AG09319 (cell line): Measurements from ENCODE around the gene TUBA8.

Source experiments
- DNase-seq: peaks from one replicate; pipeline ENCODE4 v3.0.0-alpha.2; 2010; ENCODE audit warnings: low read depth; ENCODE audit errors: extremely low read depth
- TF ChIP-seq, protein P1 (sequence below): IDR thresholded peaks from 2 replicates; pipeline ENCODE4 v1.5.1; 2011; ENCODE audit warnings: low read depth, mild to moderate bottlenecking, inconsistent platforms, low read length, moderate library complexity

TUBA8 gene

DNA sequence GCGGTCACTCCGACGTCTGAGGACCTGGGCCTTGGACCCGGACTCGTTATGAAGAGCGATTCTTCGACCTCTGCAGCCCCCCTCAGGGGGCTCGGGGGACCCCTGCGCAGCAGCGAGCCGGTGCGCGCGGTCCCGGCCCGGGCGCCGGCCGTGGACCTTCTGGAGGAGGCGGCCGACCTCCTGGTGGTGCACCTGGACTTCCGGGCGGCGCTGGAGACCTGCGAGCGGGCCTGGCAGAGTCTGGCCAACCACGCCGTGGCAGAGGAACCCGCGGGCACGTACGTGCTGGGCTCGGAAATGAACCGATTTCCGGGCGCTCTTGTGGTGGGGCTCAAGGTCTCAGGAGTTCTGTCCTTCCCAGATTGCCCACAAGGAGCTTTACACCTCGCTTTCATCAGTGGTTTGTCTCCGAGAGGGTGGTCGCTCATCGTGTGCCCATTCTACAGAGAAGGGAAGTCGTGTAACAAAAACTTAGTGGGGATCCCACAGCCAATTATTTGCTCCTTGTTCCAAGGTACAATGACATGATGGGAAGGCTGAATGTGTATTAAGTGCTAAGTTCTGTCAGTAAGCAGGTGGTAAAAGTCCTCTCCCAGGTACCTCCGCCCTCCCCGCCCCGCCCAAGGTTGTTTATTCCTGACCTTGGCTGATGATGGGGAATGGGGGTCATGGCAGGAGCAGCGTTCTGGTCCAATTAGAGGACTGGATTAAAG is 32.1 kb upstream of the TUBA8 start:
- DNase-seq = no peak
- TF ChIP-seq, protein P1, sequence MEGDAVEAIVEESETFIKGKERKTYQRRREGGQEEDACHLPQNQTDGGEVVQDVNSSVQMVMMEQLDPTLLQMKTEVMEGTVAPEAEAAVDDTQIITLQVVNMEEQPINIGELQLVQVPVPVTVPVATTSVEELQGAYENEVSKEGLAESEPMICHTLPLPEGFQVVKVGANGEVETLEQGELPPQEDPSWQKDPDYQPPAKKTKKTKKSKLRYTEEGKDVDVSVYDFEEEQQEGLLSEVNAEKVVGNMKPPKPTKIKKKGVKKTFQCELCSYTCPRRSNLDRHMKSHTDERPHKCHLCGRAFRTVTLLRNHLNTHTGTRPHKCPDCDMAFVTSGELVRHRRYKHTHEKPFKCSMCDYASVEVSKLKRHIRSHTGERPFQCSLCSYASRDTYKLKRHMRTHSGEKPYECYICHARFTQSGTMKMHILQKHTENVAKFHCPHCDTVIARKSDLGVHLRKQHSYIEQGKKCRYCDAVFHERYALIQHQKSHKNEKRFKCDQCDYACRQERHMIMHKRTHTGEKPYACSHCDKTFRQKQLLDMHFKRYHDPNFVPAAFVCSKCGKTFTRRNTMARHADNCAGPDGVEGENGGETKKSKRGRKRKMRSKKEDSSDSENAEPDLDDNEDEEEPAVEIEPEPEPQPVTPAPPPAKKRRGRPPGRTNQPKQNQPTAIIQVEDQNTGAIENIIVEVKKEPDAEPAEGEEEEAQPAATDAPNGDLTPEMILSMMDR = no peak; the same call in none of the 2 replicates

DNA sequence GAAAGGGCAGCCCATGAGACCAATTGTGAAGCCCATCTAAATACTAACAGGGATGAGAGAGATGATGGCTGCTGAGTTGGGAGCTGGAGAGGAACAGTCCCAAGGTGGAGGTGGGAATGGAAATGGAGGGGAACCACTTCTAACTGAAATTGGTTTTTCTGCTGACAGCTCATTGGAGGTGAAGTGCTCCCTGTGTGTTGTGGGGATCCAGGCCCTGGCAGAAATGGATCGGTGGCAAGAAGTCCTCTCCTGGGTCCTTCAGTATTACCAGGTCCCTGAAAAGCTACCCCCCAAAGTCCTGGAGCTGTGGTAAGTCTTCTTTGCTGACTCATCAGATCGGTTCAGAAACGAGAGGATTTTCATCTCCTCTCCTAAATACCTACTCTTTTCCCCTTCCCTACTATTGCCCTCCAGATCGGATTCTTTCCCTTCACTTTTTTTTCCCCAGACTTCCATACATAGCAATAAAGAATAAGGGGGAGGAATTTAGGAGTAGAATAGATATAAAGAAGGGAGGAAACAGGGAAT is 30.8 kb upstream of the TUBA8 start:
- DNase-seq = no peak
- TF ChIP-seq, protein P1 = no peak

DNA sequence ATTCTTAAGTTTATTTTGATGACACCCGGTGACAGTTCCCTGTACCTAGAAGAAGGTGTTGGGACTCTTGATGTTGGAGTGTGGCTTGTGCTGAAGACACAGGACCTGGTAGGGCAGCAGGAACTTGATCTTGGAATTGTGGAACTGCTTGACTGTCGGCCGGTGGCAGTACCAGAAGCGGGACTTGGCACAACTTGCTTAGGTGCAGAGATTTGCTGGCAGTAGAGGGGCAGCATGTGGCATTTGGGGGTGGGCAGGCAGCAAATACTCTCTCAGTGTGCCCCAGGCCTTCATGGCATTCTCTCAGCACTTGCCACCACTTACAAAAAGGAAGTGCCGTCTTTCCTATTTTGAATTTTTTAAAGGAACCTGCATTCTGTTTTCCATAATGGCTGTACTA is 29.2 kb upstream of the TUBA8 start:
- TF ChIP-seq, protein P1 = no peak
- no peak for DNase-seq

DNA sequence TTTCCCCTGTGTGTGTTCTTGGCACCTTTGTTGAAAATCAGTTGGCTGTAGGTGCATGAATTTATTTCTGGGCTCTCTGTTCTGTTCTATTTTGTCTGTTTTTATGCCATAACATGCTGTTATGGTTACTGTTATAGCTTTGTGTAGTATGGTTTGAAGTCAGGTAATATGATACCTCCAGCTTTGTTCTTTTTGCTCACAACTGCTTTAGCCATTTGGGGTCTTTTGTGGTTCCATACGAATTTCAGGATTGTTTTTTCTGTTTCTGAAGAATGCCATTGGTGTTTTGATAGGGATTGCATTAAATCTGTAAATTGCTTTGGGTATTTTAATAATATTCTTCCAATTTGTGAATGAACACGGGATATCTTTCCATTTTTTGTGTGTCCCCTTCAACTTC is 28.1 kb upstream of the TUBA8 start:
- DNase-seq = no peak
- TF ChIP-seq, protein P1 = no peak

DNA sequence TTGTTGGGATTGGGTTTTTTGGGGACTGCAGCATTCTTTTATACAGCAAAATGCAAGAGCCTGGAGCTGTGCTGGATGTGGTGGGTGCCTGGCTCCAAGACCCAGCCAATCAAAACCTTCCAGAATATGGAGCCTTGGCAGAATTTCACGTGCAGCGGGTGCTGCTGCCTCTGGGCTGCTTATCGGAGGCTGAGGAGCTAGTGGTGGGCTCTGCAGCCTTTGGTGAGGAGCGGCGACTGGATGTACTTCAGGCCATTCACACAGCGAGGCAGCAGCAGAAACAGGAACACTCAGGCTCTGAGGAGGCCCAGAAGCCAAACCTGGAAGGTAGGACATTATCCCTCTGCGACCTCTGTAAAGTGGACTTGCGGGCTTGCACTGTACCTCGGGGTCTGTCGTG is 27.2 kb upstream of the TUBA8 start:
- no peak for DNase-seq
- TF ChIP-seq, protein P1 = no peak

DNA sequence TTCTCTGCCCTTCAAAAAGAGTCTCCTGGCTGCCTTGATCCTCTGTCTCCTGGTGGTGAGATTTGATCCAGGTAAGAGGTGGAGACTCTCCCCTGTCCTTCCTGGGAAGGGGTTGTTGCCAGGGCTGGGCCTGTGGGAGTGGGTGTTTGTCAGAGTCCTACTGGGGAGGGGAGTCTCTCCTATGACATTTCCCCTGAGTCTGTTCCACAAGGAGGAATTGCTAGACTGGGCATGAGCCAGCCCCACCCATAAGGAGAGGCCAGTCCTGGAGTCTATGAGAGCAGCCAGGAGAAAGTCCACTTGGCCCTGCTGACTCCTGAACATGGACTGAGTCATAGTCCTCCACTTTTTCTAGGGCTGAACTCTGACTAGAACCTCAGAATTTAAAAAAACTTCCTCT is 25.4 kb upstream of the TUBA8 start:
- DNase-seq = no peak
- TF ChIP-seq, protein P1 = no peak

DNA sequence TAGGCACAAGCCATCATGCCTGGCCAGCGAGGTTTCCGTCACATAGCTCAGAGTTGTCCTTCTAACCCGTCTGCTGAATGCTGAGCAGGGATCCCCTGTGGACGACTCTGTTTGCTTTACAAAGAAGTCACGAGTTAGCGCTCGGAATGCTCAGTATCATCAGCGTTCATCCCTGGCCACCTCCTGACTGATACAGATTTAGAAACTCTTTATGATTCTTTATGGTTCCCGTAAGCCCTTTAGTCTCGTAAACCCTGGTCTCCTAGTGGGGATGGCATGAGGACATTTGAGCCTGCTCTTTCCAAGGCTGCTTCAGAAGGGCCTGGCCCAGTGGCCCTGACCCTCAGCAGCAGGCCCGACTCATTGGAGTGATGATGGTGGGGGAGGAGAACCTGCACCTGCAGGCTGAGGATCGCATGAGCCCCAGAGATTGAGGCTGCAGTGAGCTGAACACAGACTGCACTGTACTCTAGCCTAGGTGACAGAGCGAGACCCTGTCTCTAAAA is 23.2 kb upstream of the TUBA8 start:
- TF ChIP-seq, protein P1 = no peak

More for the DNA sequence above, 23.2 kb upstream of the TUBA8 start:
- DNase-seq = no peak
